Neural progenitor cell (in vitro differentiated cells): Measurements from ENCODE around the gene OR6M1. TPM values are rescaled to one million over a fixed set of nuclear protein-coding genes. Genes with fewer than 3 reads are reported as not detected.

ENCODE experiments used
- DNase-seq: peaks from one replicate; pipeline ENCODE4 v3.0.0-alpha.2; 2016; ENCODE audit warnings: low spot score
- H2AFZ ChIP-seq: fragments of 200-600 bp; sonication (generic); replicated peaks from 2 replicates; pipeline ENCODE4 v1.6.1; 2016; ENCODE audit warnings: antibody characterized with exemption
- H3F3A ChIP-seq: fragments of 200-600 bp; sonication (generic); 2 replicates; pipeline ENCODE4 v1.6.1; 2016; ENCODE audit warnings: antibody characterized with exemption, low read depth
- H3K27ac ChIP-seq: fragments of 200-600 bp; sonication (generic); 2 replicates; pipeline ENCODE4 v1.5.1; 2016; ENCODE audit warnings: mild to moderate bottlenecking
- H3K27me3 ChIP-seq: fragments of 200-600 bp; sonication (generic); 2 replicates; pipeline ENCODE4 v1.6.1; 2016; ENCODE audit warnings: mild to moderate bottlenecking, moderate library complexity
- H3K36me3 ChIP-seq: fragments of 200-600 bp; sonication (generic); 2 replicates; pipeline ENCODE4 v1.5.1; 2016
- H3K4me1 ChIP-seq: fragments of 200-600 bp; sonication (generic); 2 replicates; pipeline ENCODE4 v1.6.1; 2016; ENCODE audit warnings: mixed run types
- H3K4me2 ChIP-seq: fragments of 200-600 bp; sonication (generic); 2 replicates; pipeline ENCODE4 v1.6.1; 2016
- H3K4me3 ChIP-seq: fragments of 200-600 bp; sonication (generic); 2 replicates; pipeline ENCODE4 v1.5.1; 2016
- H3K79me2 ChIP-seq: fragments of 200-600 bp; sonication (generic); 2 replicates; pipeline ENCODE4 v1.6.1; 2016; ENCODE audit warnings: low read depth
- H3K9ac ChIP-seq: fragments of 200-600 bp; sonication (generic); 2 replicates; pipeline ENCODE4 v1.6.1; 2016
- H3K9me3 ChIP-seq: fragments of 200-600 bp; sonication (generic); 2 replicates; pipeline ENCODE4 v1.5.1; 2016; ENCODE audit warnings: low read depth
- H4K20me1 ChIP-seq: fragments of 200-600 bp; sonication (generic); 2 replicates; pipeline ENCODE4 v1.6.1; 2016; ENCODE audit warnings: low read depth
- H3K27ac Mint-ChIP-seq: 3 replicates; pipeline ENCODE4 v1.8.0; 2021; ENCODE audit warnings: mixed read lengths
- H3K27me3 Mint-ChIP-seq: 2 replicates; pipeline ENCODE4 v1.8.0; 2022; ENCODE audit warnings: low read depth, mild to moderate bottlenecking, inconsistent platforms, moderate library complexity, mixed read lengths; ENCODE audit not compliant: insufficient read depth
- H3K36me3 Mint-ChIP-seq: 3 replicates; pipeline ENCODE4 v1.8.0; 2021; ENCODE audit warnings: mixed read lengths
- H3K4me1 Mint-ChIP-seq: 3 replicates; pipeline ENCODE4 v1.8.0; 2021; ENCODE audit warnings: mixed read lengths
- H3K4me3 Mint-ChIP-seq: 3 replicates; pipeline ENCODE4 v1.8.0; 2021; ENCODE audit warnings: mild to moderate bottlenecking, moderate library complexity, mixed read lengths
- H3K9me3 Mint-ChIP-seq: 3 replicates; pipeline ENCODE4 v1.8.0; 2020; ENCODE audit warnings: mixed read lengths
- CTCF ChIP-seq: fragments of 200-600 bp; sonication (generic); IDR thresholded peaks from 2 replicates; pipeline ENCODE4 v1.5.1; 2017; ENCODE audit warnings: antibody characterized with exemption, mild to moderate bottlenecking
- EZH2 ChIP-seq: fragments of 200-600 bp; sonication (generic); IDR thresholded peaks from 2 replicates; pipeline ENCODE4 v1.6.1; 2017; ENCODE audit warnings: antibody characterized with exemption, mild to moderate bottlenecking, moderate library complexity
- EZH2phosphoT487 ChIP-seq: fragments of 200-600 bp; sonication (generic); IDR thresholded peaks from 2 replicates; pipeline ENCODE4 v1.6.1; 2017; ENCODE audit warnings: antibody characterized with exemption
- total RNA-seq: library from RNA; depleted of rRNA; stranded (reverse); fragments of >200 nt; gene quantifications from 2 replicates; pipeline ENCODE4 v1.2.3, GENCODE V29; 2015; ENCODE audit warnings: low replicate concordance

OR6M1 gene
- total RNA-seq, 1 donor from 2014 or later = not detected

GRCh38 chr11:123765601-123766000 lies 40.5 kb downstream of the OR6M1 start:
- no peak overlapping the region for H3K27ac Mint-ChIP-seq
- H3K36me3 Mint-ChIP-seq = no peaks in the 10 kb centered on the region
- peaks cover 2% of the 10 kb centered on the region for H3K27me3 Mint-ChIP-seq
- Histone ChIP-seq H3K27ac (no peak overlapping the region), H3K4me3 (no peak overlapping the region), H3K9ac (no peak overlapping the region), H3K9me3 (peaks cover 9% of the 10 kb centered on the region), H3K4me1 (no peaks in the 10 kb centered on the region), H3F3A (no peaks in the 10 kb centered on the region), H3K36me3 (no peaks in the 10 kb centered on the region), H3K27me3 (no peaks in the 10 kb centered on the region), H2AFZ (no peak overlapping the region), H4K20me1 (no peaks in the 10 kb centered on the region), H3K4me2 (no peak overlapping the region), H3K79me2 (no peaks in the 10 kb centered on the region)
- DNase-seq = no peak
- H3K4me1 Mint-ChIP-seq = no peaks in the 10 kb centered on the region
- no peak overlapping the region for H3K4me3 Mint-ChIP-seq
- TF ChIP-seq EZH2phosphoT487 = no peak
- TF ChIP-seq EZH2 = no peak
- no peak for TF ChIP-seq CTCF
- peaks cover 10% of the 10 kb centered on the region for H3K9me3 Mint-ChIP-seq

- Mint-ChIP-seq H3K36me3 (no peaks in the 10 kb centered on the region), H3K4me1 (no peaks in the 10 kb centered on the region), H3K27me3 (peaks cover 2% of the 10 kb centered on the region), H3K4me3 (no peak overlapping the region), H3K9me3 (peaks cover 10% of the 10 kb centered on the region), H3K27ac (no peak overlapping the region)
- Histone ChIP-seq H3K9me3 (peaks cover 9% of the 10 kb centered on the region), H3K9ac (no peak overlapping the region), H3K27ac (no peak overlapping the region), H3K4me1 (no peaks in the 10 kb centered on the region), H4K20me1 (no peaks in the 10 kb centered on the region), H3K4me3 (no peak overlapping the region), H2AFZ (no peak overlapping the region), H3K79me2 (no peaks in the 10 kb centered on the region), H3K36me3 (no peaks in the 10 kb centered on the region), H3K4me2 (no peak overlapping the region), H3F3A (no peaks in the 10 kb centered on the region), H3K27me3 (no peaks in the 10 kb centered on the region)
- DNase-seq = no peak
- no peak for TF ChIP-seq EZH2phosphoT487
- no peak for TF ChIP-seq CTCF
Observed at GRCh38 chr11:123762422-123762821, 43.7 kb downstream of the OR6M1 start.

GRCh38 chr11:123760894-123761293 lies 45.3 kb downstream of the OR6M1 start:
- no peak overlapping the region for H3K4me3 Mint-ChIP-seq
- no peak overlapping the region for H3K4me2 ChIP-seq
- H3K79me2 ChIP-seq = no peaks in the 10 kb centered on the region
- no peak for TF ChIP-seq EZH2
- no peak for TF ChIP-seq CTCF
- TF ChIP-seq EZH2phosphoT487 = no peak
- H3K9me3 ChIP-seq = peaks cover 9% of the 10 kb centered on the region
- no peak overlapping the region for H3K27ac Mint-ChIP-seq
- no peaks in the 10 kb centered on the region for H3K36me3 ChIP-seq
- no peaks in the 10 kb centered on the region for H3K27me3 ChIP-seq
- H3K9me3 Mint-ChIP-seq = peaks cover 10% of the 10 kb centered on the region
- H3K4me1 ChIP-seq = no peaks in the 10 kb centered on the region
- peaks cover 2% of the 10 kb centered on the region for H3K27me3 Mint-ChIP-seq
- no peaks in the 10 kb centered on the region for H3K36me3 Mint-ChIP-seq
- no peaks in the 10 kb centered on the region for H3K4me1 Mint-ChIP-seq
- no peak overlapping the region for H3K27ac ChIP-seq
- H2AFZ ChIP-seq = no peak overlapping the region
- no peak for DNase-seq
- no peak overlapping the region for H3K4me3 ChIP-seq
- no peaks in the 10 kb centered on the region for H3F3A ChIP-seq
- H3K9ac ChIP-seq = no peak overlapping the region
- no peaks in the 10 kb centered on the region for H4K20me1 ChIP-seq

GRCh38 chr11:123757976-123758375 lies 48.2 kb downstream of the OR6M1 start:
- H4K20me1 ChIP-seq = no peaks in the 10 kb centered on the region
- Mint-ChIP-seq H3K4me3 (no peak overlapping the region), H3K36me3 (no peaks in the 10 kb centered on the region), H3K9me3 (peaks cover 9% of the 10 kb centered on the region), H3K27me3 (peaks cover 2% of the 10 kb centered on the region), H3K4me1 (no peaks in the 10 kb centered on the region), H3K27ac (no peak overlapping the region)
- no peaks in the 10 kb centered on the region for H3K79me2 ChIP-seq
- H3K27ac ChIP-seq = no peak overlapping the region
- H3K27me3 ChIP-seq = no peaks in the 10 kb centered on the region
- no peaks in the 10 kb centered on the region for H3K4me1 ChIP-seq
- no peak overlapping the region for H3K4me3 ChIP-seq
- no peaks in the 10 kb centered on the region for H3K36me3 ChIP-seq
- TF ChIP-seq EZH2phosphoT487 = no peak
- no peak for TF ChIP-seq CTCF
- no peak for TF ChIP-seq EZH2
- no peak overlapping the region for H3K9ac ChIP-seq
- H3K4me2 ChIP-seq = no peak overlapping the region
- no peaks in the 10 kb centered on the region for H3F3A ChIP-seq
- H3K9me3 ChIP-seq = peaks cover 5% of the 10 kb centered on the region
- no peak for DNase-seq
- H2AFZ ChIP-seq = no peak overlapping the region
